Measurements from ENCODE around the gene RTKN2.
A peak's percentile ranks its signal among the peaks of the same experiment; 100 is the strongest.

The RTKN2 gene

DNA sequence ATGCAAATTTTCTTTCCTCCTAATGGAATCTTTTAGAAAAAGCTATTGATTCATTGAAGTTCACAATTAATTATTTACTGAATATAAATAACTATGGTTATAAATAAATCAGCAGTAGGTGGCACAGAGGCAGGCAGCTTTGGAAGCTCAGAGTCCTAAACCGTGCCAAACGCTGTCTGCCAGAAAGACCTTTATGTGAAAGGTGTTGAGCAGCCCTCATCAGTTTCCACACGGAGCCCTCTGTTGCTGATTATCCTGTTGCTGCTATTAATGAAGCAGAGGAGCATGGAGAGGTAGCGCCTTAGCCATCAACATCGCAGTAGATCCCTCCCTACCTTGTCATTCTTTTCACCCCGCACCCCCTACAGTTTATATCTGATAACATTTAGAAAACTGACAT, 51.0 kb downstream of the RTKN2 start:
- DNase-seq: no peak

DNA sequence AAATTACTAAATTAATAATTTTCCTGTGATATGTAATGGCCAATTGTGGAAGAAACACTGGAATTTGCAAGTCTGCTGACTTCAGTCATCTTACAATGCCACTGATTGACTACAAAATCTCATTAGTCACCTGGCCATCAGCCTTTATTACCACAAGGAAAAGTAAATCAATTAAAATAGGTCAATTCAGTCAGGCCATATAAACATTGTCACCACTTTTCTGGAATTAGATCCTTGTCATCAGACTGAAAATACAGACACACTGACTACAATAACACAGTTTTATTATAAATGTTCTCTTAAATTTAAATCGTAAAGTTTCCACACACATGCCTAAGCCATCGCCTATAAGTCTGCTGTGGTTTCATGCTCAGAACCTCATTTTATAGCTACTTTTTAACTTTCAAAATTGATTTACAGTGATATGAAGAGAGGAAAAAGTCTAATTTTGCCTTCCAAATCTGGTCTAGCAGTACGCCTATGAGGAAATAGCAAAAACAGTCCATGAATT, 54.2 kb downstream of the RTKN2 start:
- DNase-seq: no peak

DNA sequence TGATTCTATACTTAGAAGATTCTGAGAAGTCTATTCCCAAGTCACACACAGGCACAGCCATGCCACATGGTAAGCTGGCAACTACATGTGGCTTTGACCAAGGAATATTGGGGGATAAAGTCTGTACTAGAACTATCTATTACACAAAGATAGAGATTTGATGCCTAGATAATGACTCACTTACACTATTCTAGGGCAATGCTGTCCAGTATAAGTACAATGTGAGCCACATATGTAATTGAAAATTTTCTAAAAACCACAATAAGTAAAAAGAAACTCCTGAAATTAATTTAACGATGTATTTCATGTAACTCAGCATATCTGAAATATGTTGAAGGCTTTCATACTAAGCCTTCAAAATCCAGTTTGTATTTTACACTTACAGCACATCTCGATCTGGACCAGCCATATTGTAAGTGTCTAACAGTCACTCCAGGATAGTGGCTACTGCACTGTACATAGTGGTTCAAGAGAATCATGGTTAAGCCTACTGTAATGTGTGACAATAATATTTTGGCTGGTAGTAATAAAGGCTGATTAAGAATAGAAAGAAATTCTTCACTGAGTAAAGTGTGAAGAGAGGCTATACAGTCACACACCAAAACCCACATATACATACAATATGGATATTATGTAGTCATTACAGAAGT, 62.8 kb downstream of the RTKN2 start:
- no peak for DNase-seq

DNA sequence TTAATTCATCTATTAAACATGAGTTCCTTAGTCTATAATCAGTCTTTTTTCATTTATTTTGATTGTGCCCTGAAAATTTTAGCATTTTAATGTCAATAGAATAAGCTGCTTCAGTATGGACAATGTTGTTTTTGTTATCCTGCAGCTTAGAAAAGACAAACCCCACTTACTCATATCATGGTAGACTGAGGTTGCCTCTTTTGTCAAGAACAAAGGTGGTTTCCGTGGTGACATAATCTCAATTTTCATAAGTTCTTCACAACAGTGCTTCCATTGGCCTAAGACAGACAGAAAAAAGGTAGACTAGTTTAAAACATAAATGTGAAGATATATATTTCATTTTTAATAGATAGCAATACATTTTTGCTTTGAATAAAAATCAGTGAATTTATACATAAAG, 69.1 kb downstream of the RTKN2 start:
- DNase-seq: no peak

GRCh38 chr10:62196528-62196927, 72.1 kb downstream of the RTKN2 start:
- DNase-seq: no peak

- no peak for DNase-seq
Measured at GRCh38 chr10:62195675-62195926, 73.0 kb downstream of the RTKN2 start.

DNA sequence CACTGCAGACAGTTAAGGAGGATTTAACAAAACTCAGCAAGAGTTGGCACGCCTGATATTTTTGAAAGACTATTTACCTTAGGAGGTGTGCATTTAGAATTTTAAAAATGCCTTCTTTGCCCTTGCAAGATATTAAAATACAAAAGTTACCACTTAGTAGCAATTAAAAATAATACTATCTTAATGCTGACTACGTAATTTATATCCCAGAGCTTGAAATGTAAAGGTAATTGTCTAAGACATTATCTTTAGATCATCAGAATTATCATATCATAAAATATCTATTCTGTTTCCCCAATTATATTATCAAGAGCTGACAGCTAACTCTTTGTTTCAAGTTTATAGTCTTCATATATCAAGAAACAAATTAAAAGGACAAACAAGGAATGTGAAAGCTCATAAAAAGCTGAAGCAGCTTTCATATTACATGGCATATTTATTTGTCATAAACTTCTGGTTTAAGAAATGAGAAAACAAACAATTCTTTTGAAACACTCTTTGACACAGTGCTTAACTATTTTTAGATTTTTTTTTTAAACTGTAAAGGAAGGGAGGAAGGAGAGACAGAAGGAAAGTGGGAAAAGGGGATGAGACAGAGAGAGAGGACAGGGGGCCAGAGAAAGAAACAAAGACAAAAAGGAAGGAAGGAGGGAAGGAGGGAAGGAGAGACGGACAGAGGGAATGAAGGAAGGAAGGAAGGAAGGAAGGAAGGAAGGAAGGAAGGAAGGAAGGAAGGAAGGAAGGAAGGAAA, 73.5 kb downstream of the RTKN2 start:
- no peak for DNase-seq

DNA sequence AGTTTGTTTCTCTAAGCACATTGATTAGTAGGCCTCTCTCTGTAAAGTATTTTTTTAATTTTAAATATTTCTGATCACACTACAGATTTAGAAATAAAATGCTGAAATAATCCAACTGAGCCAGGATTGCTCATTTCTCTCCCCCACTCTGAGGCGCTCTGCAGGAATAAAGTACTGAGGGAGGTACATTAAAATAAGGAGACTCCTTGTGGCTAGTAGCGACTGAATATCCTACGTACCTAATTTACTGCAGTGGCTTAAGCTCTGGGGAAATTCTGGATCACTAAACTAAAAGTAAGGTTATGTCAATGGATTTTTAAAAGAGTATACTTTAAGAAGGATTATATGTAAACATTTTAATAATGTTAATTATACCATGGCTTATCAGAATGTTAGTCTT, 75.2 kb downstream of the RTKN2 start:
- no peak for DNase-seq

GRCh38 chr10:62189131-62189530, 79.5 kb downstream of the RTKN2 start:
- DNase-seq: no peak

GRCh38 chr10:62188021-62188616, 80.5 kb downstream of the RTKN2 start:
- no peak for DNase-seq

GRCh38 chr10:62186999-62187675, 81.5 kb downstream of the RTKN2 start:
- DNase-seq: no peak

DNA sequence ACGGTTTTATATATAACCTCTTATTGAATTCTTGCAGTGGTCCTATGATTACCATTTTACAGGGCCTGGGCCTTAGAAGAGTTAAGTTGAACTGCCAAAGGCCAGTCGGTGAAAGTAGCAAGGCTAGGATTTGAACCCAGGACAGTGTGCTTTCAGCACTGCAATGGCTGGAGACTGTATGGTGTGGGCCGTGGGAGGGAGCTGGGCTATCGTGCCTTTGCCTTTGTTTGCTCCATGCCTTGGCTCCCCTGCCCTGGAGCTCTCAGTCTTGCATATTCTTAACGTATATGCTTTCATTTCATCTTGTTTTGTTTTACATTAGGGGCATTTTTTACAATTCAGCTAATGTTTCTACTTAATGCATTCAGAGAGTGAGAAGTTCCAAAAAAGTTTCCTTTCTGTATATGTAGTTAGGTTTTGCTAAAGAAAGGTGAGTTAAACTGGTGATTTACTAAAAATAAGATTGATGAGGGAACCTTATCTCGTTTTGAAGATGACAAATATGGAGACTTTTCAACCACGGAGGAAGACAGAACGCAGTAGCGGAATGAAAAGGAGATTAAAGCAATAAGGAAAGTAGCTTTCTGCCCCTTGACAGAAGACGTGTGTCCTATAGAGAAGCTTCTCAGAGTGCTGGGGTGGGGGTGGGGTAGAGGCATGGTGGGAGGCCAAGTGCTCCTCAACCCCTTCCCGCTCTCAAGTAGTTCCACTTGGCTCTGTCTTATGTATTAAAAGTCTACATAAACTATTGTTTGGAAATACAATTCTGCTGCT, 82.5 kb downstream of the RTKN2 start:
- DNase-seq: no peak

DNA sequence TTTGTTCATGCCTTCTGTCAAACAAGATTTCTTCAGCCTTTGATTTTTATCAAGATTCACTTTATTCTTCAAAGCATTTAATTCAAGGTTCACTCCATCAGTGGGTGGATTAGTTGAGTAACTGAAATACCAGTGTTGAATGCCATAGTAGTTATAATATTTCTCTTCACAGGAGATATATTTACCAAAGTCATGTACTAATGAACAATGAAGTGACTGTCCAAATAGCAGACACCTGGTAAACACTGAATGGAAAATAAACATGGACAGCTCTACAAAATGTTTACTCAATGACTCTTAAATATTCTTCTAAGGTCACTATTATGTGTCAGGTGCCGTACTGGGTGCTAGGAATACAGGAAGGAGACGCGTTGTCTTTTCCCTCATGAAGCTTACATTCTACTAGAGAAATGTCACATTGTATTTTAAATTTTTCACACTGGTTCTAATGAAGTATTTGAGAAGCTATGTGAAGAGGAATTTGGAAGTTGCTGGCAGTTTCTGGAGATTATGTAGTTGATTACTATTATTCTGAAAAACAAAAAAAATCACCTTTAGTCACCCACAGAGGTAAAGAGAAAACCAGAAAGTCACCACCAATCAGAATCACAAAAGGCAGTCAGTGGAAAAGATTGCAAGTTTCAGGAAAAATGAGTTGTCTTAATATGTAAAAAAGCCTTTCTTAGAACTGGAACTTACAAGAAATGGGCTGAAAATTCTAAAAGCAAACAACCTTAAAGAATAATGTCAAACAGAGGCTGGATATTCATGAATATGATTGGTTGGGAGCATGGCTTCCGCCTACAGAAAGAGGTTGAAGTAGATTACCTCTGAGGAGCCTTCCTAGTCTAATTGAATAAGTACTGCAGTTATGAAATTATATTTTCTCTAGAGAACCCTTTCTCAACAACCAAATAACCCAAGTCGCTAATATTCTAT, 84.5 kb downstream of the RTKN2 start:
- no peak for DNase-seq

DNA sequence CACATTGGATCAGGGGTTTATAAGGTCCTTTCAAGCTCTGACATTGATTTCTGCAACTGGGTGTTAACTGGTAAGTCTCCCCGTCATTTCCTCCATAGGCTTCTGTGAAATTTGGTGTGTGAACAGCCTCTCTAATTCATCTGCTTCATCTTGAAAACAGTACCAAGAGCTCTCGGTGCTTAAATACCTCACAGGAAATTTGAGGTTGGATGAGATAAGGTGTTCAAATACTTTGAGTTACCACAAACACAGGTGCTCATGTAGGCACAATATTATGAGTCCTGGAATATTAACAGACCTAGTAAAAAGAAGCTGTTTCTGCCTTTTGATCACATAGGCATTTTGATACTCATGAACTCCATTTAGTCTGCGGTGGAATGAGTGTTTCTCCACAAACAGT, 85.2 kb downstream of the RTKN2 start:
- DNase-seq: no peak

DNA sequence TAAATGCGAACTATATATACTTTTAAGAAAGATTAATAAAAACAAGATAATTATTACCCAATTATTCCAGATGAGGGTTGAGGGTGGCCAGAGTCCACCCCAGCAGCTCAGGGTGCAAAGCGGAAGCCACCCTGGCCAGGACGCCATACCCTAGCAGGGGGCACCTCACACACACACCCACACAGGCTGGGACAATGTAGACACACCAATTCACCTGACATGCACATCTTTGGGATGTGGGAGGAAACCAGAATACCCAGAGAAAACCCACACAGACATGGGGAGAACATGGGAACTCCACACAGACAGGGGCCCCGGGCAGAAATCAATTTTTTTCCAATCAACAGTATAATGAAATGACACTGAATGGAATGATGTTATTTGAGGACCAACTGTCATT, 86.0 kb downstream of the RTKN2 start:
- no peak for DNase-seq

- no peak for DNase-seq
Measured at GRCh38 chr10:62182171-62182570, 86.5 kb downstream of the RTKN2 start.

GRCh38 chr10:62180677-62181076, 88.0 kb downstream of the RTKN2 start:
- no peak for DNase-seq

DNA sequence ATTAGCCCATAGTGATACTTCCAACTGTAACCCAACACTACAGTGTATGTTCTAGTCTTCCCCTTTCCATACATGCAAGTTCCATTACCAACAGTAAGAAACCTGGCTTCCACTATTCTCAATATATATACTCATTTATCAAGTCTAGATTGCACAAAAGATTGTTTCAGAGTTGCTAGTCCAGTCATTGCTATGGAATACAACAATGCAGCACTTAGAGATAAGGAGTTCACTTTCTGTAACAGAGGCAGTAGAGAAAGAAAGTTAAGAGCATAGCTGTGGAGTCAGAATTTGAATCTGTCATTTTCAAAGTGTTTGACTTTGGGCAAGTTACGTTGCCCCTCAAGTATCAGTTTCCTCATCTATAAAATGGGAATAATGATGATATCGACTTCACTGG, 90.1 kb downstream of the RTKN2 start:
- peak; percentile 75 for DNase-seq

DNA sequence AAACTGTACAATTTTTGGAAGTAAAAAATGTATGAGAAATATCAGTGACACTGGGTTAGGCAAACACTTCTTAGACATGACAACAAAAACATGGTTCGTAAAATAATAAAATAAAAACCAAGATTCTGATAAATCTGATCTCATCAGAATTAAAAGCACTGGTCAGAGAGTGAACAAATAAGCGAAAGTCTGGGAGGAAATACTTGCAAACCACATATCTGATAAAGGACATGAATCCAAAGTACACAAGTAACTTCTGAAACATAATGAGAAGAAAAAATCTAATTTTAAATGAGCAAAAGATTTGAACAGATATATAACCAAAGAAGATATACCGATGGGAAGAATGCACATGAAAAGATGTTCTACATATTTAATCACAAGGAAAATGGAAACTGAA, 91.5 kb downstream of the RTKN2 start:
- no peak for DNase-seq

GRCh38 chr10:62175251-62175650, 93.4 kb downstream of the RTKN2 start:
- DNase-seq: no peak

DNA sequence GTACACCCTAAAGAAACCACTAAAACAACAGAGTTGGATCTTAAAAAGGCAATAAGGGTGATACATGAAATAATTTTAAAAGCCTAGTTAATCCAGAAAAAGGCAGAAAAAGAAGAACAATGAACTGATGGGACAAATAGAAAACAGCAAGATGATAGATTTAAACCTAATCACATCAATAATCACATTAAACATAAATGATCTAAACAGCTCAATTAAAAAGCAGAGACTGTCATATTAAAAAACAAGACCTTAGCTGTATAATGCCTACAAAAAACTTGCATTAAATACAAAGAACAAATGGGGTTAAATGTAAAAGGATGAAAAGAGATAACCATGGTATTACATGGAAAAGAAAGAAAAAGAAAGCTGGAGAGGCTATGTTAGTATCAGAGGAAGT, 96.2 kb downstream of the RTKN2 start:
- no peak for DNase-seq

GRCh38 chr10:62171791-62172190, 96.9 kb downstream of the RTKN2 start:
- DNase-seq: no peak

Measured in NCI-H226 (cell line).